HCT116 (cell line): ENCODE measurements around the gene ZFHX3.

Experiments used
- CTCF ChIP-seq, 3 experiments: fragments of 200-600 bp in 1 of 3; sonication (generic) in 1 of 3; IDR thresholded peaks in 2 of 3; conservative IDR thresholded peaks in 1 of 3; 2 replicates each; pipeline ENCODE4 v1.5.1; 2012 to 2017; ENCODE audit warnings: low read depth in 2 of 3, low read length in 2 of 3, antibody characterized with exemption in 1 of 3, borderline replicate concordance in 1 of 3, control low read depth in 1 of 3, mild to moderate bottlenecking in 1 of 3, mixed read lengths in 1 of 3, mixed run types in 1 of 3, moderate library complexity in 1 of 3; ENCODE audit not compliant: insufficient read depth in 1 of 3
- EZH2 ChIP-seq: fragments of 200-600 bp; sonication (generic); IDR thresholded peaks from 2 replicates; pipeline ENCODE4 v1.6.1; 2017; ENCODE audit warnings: antibody characterized with exemption, mixed run types
- YY1 ChIP-seq: IDR thresholded peaks from 2 replicates; pipeline ENCODE4 v1.6.1; 2011; ENCODE audit warnings: low read length, low read depth, moderate library complexity, mild to moderate bottlenecking; ENCODE audit not compliant: insufficient replicate concordance; ENCODE audit errors: extremely low read depth
- ZNF274 ChIP-seq: fragments of 200-500 bp; sonication (Bioruptor generic); IDR thresholded peaks from 2 replicates; pipeline ENCODE4 v1.6.1; 2014; ENCODE audit warnings: mild to moderate bottlenecking, low read depth, low read length, inconsistent platforms

- no peak for TF ChIP-seq ZNF274
- peak; percentile 47 for TF ChIP-seq YY1
- no peak for TF ChIP-seq CTCF (IDR thresholded peaks at IDR 0.05 in 2 of 3, conservative IDR thresholded peaks at IDR 0.05 in 1 of 3; ENCODE audit: borderline replicate concordance in 1 of 3, insufficient read depth in 1 of 3, low read depth in 2 of 3, low read length in 2 of 3)
- no peak for TF ChIP-seq EZH2
These were observed 32.1 kb downstream of the ZFHX3 start for GRCh38 chr16:73015612-73016487.
